Heart left ventricle (tissue), 16 donors: ENCODE data around the gene RPS5. TPM values are rescaled to one million over a fixed set of nuclear protein-coding genes. Genes with fewer than 3 reads are reported as not detected.
"Not testable (repeated sequence)": the region's sequence is repeated elsewhere in the genome, so short reads cannot be mapped to it uniquely, and the experiment has no call there.

Source experiments
- ATAC-seq, 4 donors: fragments of 200-7000 bp; cut with Tn5 transposase; one replicate each; pipeline ENCODE4 v1.9.1; 2020 to 2022; ENCODE audit warnings: moderate library complexity in 4 of 4, mild to moderate bottlenecking in 3 of 4, moderate number of reproducible peaks in 1 of 4
- DNase-seq, 5 donors: peaks; one replicate each; pipeline ENCODE4 v3.0.0-alpha.2; 2020
- H3K27ac ChIP-seq, 12 donors: fragments of 200-600 bp; sonication (generic) in 4 of 12; one replicate each; pipeline versions ENCODE4 v1.5.0 to v1.8.0; 2016 to 2022; ENCODE audit warnings: mild to moderate bottlenecking in 2 of 12
- H3K27me3 ChIP-seq, 9 donors: fragments of 200-600 bp; sonication (generic) in 2 of 9; one replicate each; pipeline versions ENCODE4 v1.5.1 to v1.8.0; 2016 to 2022; ENCODE audit warnings: mild to moderate bottlenecking in 3 of 9
- H3K36me3 ChIP-seq, 9 donors: fragments of 200-600 bp; sonication (generic) in 2 of 9; one replicate each; pipeline versions ENCODE4 v1.5.0 to v1.8.0; 2018 to 2022; ENCODE audit warnings: mild to moderate bottlenecking in 2 of 9
- H3K4me1 ChIP-seq, 12 donors: fragments of 200-600 bp; sonication (generic) in 4 of 12; one replicate each; pipeline versions ENCODE4 v1.5.0 to v1.8.0; 2016 to 2022; ENCODE audit warnings: mild to moderate bottlenecking in 3 of 12
- H3K4me3 ChIP-seq, 12 donors: fragments of 200-600 bp; sonication (generic) in 4 of 12; one replicate each; pipeline versions ENCODE4 v1.5.0 to v1.8.0; 2017 to 2022; ENCODE audit warnings: mild to moderate bottlenecking in 9 of 12, moderate library complexity in 4 of 12
- H3K9me3 ChIP-seq, 12 donors: fragments of 200-600 bp; sonication (generic) in 4 of 12; one replicate each; pipeline versions ENCODE4 v1.5.0 to v1.8.0; 2016 to 2022; ENCODE audit warnings: mild to moderate bottlenecking in 1 of 12
- CTCF ChIP-seq, 12 donors: fragments of 200-600 bp; sonication (generic) in 4 of 12; IDR thresholded peaks; one replicate each; pipeline versions ENCODE4 v1.5.0 to v1.8.0; 2018 to 2022; ENCODE audit warnings: antibody characterized with exemption in 12 of 12, mild to moderate bottlenecking in 5 of 12
- POLR2A ChIP-seq, 2 donors: fragments of 450-650 bp; IDR thresholded peaks; one replicate each; pipeline ENCODE4 v1.6.1; 2017; ENCODE audit warnings: antibody characterized with exemption in 2 of 2, mild to moderate bottlenecking in 2 of 2, moderate library complexity in 2 of 2
- WGBS, 4 donors: extraction: QIAGEN DNeasy Blood & Tissue Kit in 2 of 4; methylation state at CpG; one replicate each; pipeline versions ENCODE4 v1.1.5 to v1.1.7; 2013 to 2018; 5-methylcytosine and 5-hydroxymethylcytosine counted together
- intact Hi-C, 10 donors: fragments of 100-400 bp; cut with DNase I; formaldehyde crosslinking; loops; one replicate each; pipeline versions ENCODE4 v1.11.1 to v1.14.2; 2022
- polyA plus RNA-seq, 2 donors: library from polyadenylated mRNA; stranded (reverse); fragments of 200-250 nt; gene quantifications; one replicate each; pipeline ENCODE4 v1.2.3, GENCODE V29; 2013
- total RNA-seq, 9 donors: library from RNA; depleted of rRNA in 2 of 9; stranded (reverse); fragments of >200 nt in 2 of 9; fragmentation: NEBNext Ultra II Directional in 3 of 9; extraction: Animal tissue kit (Norgen Biotek cat#: 25700) in 3 of 9; gene quantifications; one replicate each; pipeline versions ENCODE4 v1.1.0 to v1.2.4, GENCODE V29; 2016 to 2023
- donor health status: ischemic (EF 13 %, LVEDD 7.1; RV severe dilation, severe dysfunction).
- donor health status: healthy with polysubstance abuse.
- donor health status: DM: no; HTN: yes; CAD: no.
- donor health status: DM: no; HTN: no; CAD: no.
- donor health status: ischemic (EF 25% LVEDD 6.9; RV normal size, moderate dysfunction).
- donor health status: ischemic (EF 25% LVEDD 5.7; RV mildly dilated, moderate dysfunction).
- donor health status: healthy.
- donor health status: DM: yes; HTN: yes; CAD: no.
- donor health status: ischemic (EF 35%, LVEDD 5.7; RV mildly dilated, moderate dysfunction).
- donor health status: nonischemic (EF 11% LVEDD 7.7; RV severe dilation, severe dysfunction).
- donor health status: DM: yes; HTN: yes; CAD: no.
- donor health status: PGD.
- donor health status: ischemic (EF 29% LVEDD 5.4; RV normal size, mild dysfunction).
- donor health status: nonischemic (EF 23%, LVEDD 6.1; RV moderate dilation, normal function).

RPS5 gene
- total and polyA plus RNA-seq, 11 donors: 346 to 1,718 (median 485) TPM

GRCh38 chr19:58400316-58400915 lies 13.3 kb downstream of the RPS5 start:
- Histone ChIP-seq H3K27ac (peak overlapping the region in 6 of 12 donors; percentile 7 to 67 (median 45)), H3K36me3 (peaks cover 0 to under 1% (median 0%) of the 10 kb centered on the region in 9 donors), H3K9me3 (no peaks in the 10 kb centered on the region), H3K4me3 (peak overlapping the region; percentile 21 to 83 (median 64)), H3K4me1 (peaks cover 3 to 31% (median 14%) of the 10 kb centered on the region in 12 donors), H3K27me3 (peaks cover 5 to 22% (median 16%) of the 10 kb centered on the region in 9 donors)
- DNase-seq (no peak), ATAC-seq (no peak)
- WGBS, 4 donors: 56 to 63% (median 59%) methylated on average over 13 to 18 of the region's 18 CpGs
- TF ChIP-seq POLR2A (IDR thresholded peaks at IDR 0.05): no peak
- no peak for TF ChIP-seq CTCF (IDR thresholded peaks at IDR 0.05)
- intact Hi-C loops: loop anchor here in 1 of 10 donors (2.0 kb wide), 1 partner anchor 14 kb away; the partner anchor contains the start of gene RPS5

GRCh38 chr19:58400916-58401839 lies 14.1 kb downstream of the RPS5 start:
- Histone ChIP-seq H3K27ac (peak overlapping the region in 9 of 12 donors; percentile 7 to 74 (median 60)), H3K9me3 (no peaks in the 10 kb centered on the region), H3K4me1 (peaks cover 3 to 26% (median 13%) of the 10 kb centered on the region in 12 donors), H3K4me3 (peak overlapping the region; percentile 48 to 83 (median 64)), H3K36me3 (no peaks in the 10 kb centered on the region), H3K27me3 (peaks cover 5 to 15% (median 13%) of the 10 kb centered on the region in 9 donors)
- peak; percentile 98 to 100 (median 100) for ATAC-seq
- intact Hi-C loops: loop anchor here in 1 of 10 donors (1.0 to 2.0 kb wide), 2 partner anchors 14 to 20 kb away; partner anchors contain the start of genes RPS5 and ZNF837
- DNase-seq: peak; percentile 99 to 100 (median 100)
- 1 to 2% (median 2%) methylated on average over 49 to 80 of the region's 80 CpGs for whole genome bisulfite sequencing, 4 donors
- peak in 1 of 2 donors; percentile 52 for TF ChIP-seq POLR2A (IDR thresholded peaks at IDR 0.05)
- TF ChIP-seq CTCF (IDR thresholded peaks at IDR 0.05): peak in 3 of 12 donors; percentile 15 to 29 (median 24)

GRCh38 chr19:58401840-58402421 lies 14.9 kb downstream of the RPS5 start:
- no peaks in the 10 kb centered on the region for H3K36me3 ChIP-seq
- peaks cover 2 to 12% (median 7%) of the 10 kb centered on the region in 9 donors for H3K27me3 ChIP-seq
- ATAC-seq (no peak), DNase-seq (no peak)
- peak overlapping the region in 4 of 12 donors; percentile 33 to 74 (median 63) for H3K27ac ChIP-seq
- no peak for TF ChIP-seq POLR2A (IDR thresholded peaks at IDR 0.05)
- no peak for TF ChIP-seq CTCF (IDR thresholded peaks at IDR 0.05)
- no peaks in the 10 kb centered on the region for H3K9me3 ChIP-seq
- peak overlapping the region; percentile 48 to 83 (median 64) for H3K4me3 ChIP-seq
- intact Hi-C loops: loop anchor here in 1 of 10 donors (1.0 to 2.0 kb wide), 2 partner anchors 15 to 21 kb away; partner anchors contain the start of genes RPS5 and ZNF837
- 26 to 34% (median 29%) methylated on average over 22 to 23 of the region's 23 CpGs for WGBS, 4 donors
- peaks cover 3 to 23% (median 13%) of the 10 kb centered on the region in 12 donors for H3K4me1 ChIP-seq

GRCh38 chr19:58403920-58404478 lies 16.9 kb downstream of the RPS5 start:
- DNase-seq, H3K36me3 ChIP-seq: not testable (repeated sequence)

More at GRCh38 chr19:58403920-58404478, 16.9 kb downstream of the RPS5 start:
- peaks cover 3 to 34% (median 23%) of the 10 kb centered on the region in 12 donors for H3K4me1 ChIP-seq
- H3K4me3 ChIP-seq, H3K27me3 ChIP-seq, intact Hi-C loops, ATAC-seq, H3K9me3 ChIP-seq, H3K27ac ChIP-seq: not testable (repeated sequence)
- WGBS, 4 donors: 69 to 87% (median 78%) methylated on average over 5 of the region's 5 CpGs
